Suprapubic skin (tissue), 4 donors: ENCODE measurements around the gene GYPB.
"Not testable (repeated sequence)": the region's sequence is repeated elsewhere in the genome, so short reads cannot be mapped to it uniquely, and the experiment has no call there.

Experiments
- CTCF ChIP-seq, 2 donors: fragments of 200-600 bp in 1 of 2; fragments of 450-650 bp in 1 of 2; sonication (generic) in 1 of 2; IDR thresholded peaks; one replicate each; pipeline ENCODE4 v1.5.1; 2016 to 2019; ENCODE audit warnings: antibody characterized with exemption in 2 of 2, mild to moderate bottlenecking in 1 of 2, moderate library complexity in 1 of 2
- POLR2A ChIP-seq, 2 donors: fragments of 450-650 bp; IDR thresholded peaks; one replicate each; pipeline ENCODE4 v1.6.1; 2017; ENCODE audit warnings: antibody characterized with exemption in 2 of 2, mild to moderate bottlenecking in 2 of 2, moderate library complexity in 2 of 2
- POLR2AphosphoS5 ChIP-seq, 3 donors: sonication (generic); formaldehyde crosslinking; IDR thresholded peaks; one replicate each; pipeline ENCODE4 v1.6.1; 2017; ENCODE audit warnings: antibody characterized with exemption in 3 of 3

- TF ChIP-seq CTCF, POLR2AphosphoS5, POLR2A (IDR thresholded peaks at IDR 0.05): not testable (repeated sequence)
Observed at GRCh38 chr4:144061556-144061955, 42.4 kb upstream of the GYPB start.
